ENCODE results near the gene TWNK. TPM values are rescaled to one million over a fixed set of nuclear protein-coding genes. Genes with fewer than 3 reads are reported as not detected.

The TWNK gene
- total and polyA plus RNA-seq, 2 of the 4 experiments (the other 2 are of a cell fraction) = 7.7 to 8.8 TPM

GRCh38 chr10:100945754-100946153, 41.6 kb upstream of the TWNK start:
- no TSS peak for BruUV-seq (replicated peaks)
- no peaks in the 10 kb centered on the region for H3K9me1 ChIP-seq (ENCODE audit: insufficient read depth, low read length)
- no peak overlapping the region for H3K4ac ChIP-seq (ENCODE audit: low read depth, low read length)
- no peak overlapping the region for H3K56ac ChIP-seq (ENCODE audit: extremely low read depth, insufficient read depth, low read length)
- no peak overlapping the region for H2AK9ac ChIP-seq (replicated peaks; ENCODE audit: low read depth, low read length, poor library complexity)
- no peak overlapping the region for H3K9ac ChIP-seq (ENCODE audit: low read depth, low read length)
- H3K4me3 ChIP-seq (ENCODE audit: insufficient read depth, low read depth, low read length) = no peak overlapping the region
- no peak overlapping the region for H2AFZ ChIP-seq (replicated peaks; ENCODE audit: low read length, poor library complexity)
- H3K27ac ChIP-seq (ENCODE audit: insufficient read depth, low read length) = no peak overlapping the region
- dilution Hi-C loops (cut with HindIII; ENCODE audit: low sequenced_read_pairs, unreplicated experiment) (no loop called here), intact Hi-C loops (cut with micrococcal nuclease) (no loop called here), in situ Hi-C loops (cut with MboI; ENCODE audit: low sequenced_read_pairs) (loop anchor here (25.0 kb wide), 1 partner anchor 867 kb away; the partner anchor contains the start of gene OGA)
- no peaks in the 10 kb centered on the region for H4K20me1 ChIP-seq (ENCODE audit: insufficient read depth, low read length)
- H2BK5ac ChIP-seq (ENCODE audit: low read depth, low read length, poor library complexity, severe bottlenecking) = no peak overlapping the region
- peaks cover 34% of the 10 kb centered on the region for H3K36me3 ChIP-seq (ENCODE audit: control insufficient read depth, insufficient read depth, low read length)
- H2BK20ac ChIP-seq (ENCODE audit: low read depth, low read length) = no peak overlapping the region
- H2AK5ac ChIP-seq (ENCODE audit: low read depth, low read length) = no peak overlapping the region
- H3K27me3 ChIP-seq (ENCODE audit: control insufficient read depth, insufficient read depth, low read length) = no peaks in the 10 kb centered on the region
- H3K4me2 ChIP-seq (ENCODE audit: low read depth, low read length) = no peak overlapping the region
- no peak for ATAC-seq (ENCODE audit: low read depth)
- H3K79me1 ChIP-seq (ENCODE audit: low read depth in 1 of 2, low read length in 2 of 2) = peaks cover 0 to 14% of the 10 kb centered on the region in 2 experiments; a peak in 3 of 4 replicates
- no peak overlapping the region for H3K14ac ChIP-seq (replicated peaks; ENCODE audit: low read depth, low read length)
- H3K4me1 ChIP-seq (ENCODE audit: control insufficient read depth, insufficient read depth, low read length) = peaks cover 2% of the 10 kb centered on the region; the same call in 1 of the 2 replicates
- no peak overlapping the region for H4K5ac ChIP-seq (ENCODE audit: low read depth, low read length)
- ChIA-PET POLR2A (ENCODE audit: unreplicated experiment) (no interaction called here), CTCF (no interaction called here)
- no peak for DNase-seq
- H3K23ac ChIP-seq (ENCODE audit: low read depth, low read length) = no peak overlapping the region
- no peak overlapping the region for H4K8ac ChIP-seq (ENCODE audit: low read depth in 2 of 2, low read length in 2 of 2)
- H3K9me3 ChIP-seq (ENCODE audit: control insufficient read depth, insufficient read depth, low read length) = no peaks in the 10 kb centered on the region
- no peak overlapping the region for H2BK120ac ChIP-seq (ENCODE audit: low read depth, low read length)
- H3K18ac ChIP-seq (ENCODE audit: low read depth, low read length) = no peak overlapping the region
- no peak overlapping the region for H4K91ac ChIP-seq (ENCODE audit: insufficient read depth, low read depth, low read length)
- TF ChIP-seq CHD1 (IDR thresholded peaks at IDR 0.05; ENCODE audit: low read depth, low read length) (no peak), RCOR1 (IDR thresholded peaks at IDR 0.05; ENCODE audit: insufficient replicate concordance, low read length) (no peak)
- no peak overlapping the region for H2BK15ac ChIP-seq (ENCODE audit: low read depth, low read length)
